A673 (cell line): ENCODE data around the gene ADM2. TPM values are rescaled to one million over a fixed set of nuclear protein-coding genes. Genes with fewer than 3 reads are reported as not detected.

Source experiments
- BruUV-seq: library from RNA; stranded (reverse); fragments of 400-500 nt; replicated peaks from 2 replicates; lab custom pipeline; 2021; lab: Mats Ljungman, UMichigan
- CTCF ChIA-PET: fragments of 300-600 bp; sonication (Branson Sonifier 250); formaldehyde crosslinking; loops from one replicate; lab custom pipeline; 2022; ENCODE audit warnings: antibody characterized with exemption; lab: Charles Lee
- POLR2A ChIA-PET: fragments of 300-600 bp; sonication (Branson Sonifier 250); formaldehyde crosslinking; loops from one replicate; lab custom pipeline; 2022; ENCODE audit warnings: antibody characterized with exemption; ENCODE audit not compliant: low non-redundant PET; lab: Charles Lee
- DNase-seq: peaks from one replicate; pipeline ENCODE4 v3.0.0-alpha.2; 2015; ENCODE audit warnings: low spot score
- H3K27ac ChIP-seq: fragments of 200-600 bp; sonication (generic); 2 replicates; pipeline ENCODE4 v1.5.1; 2016; ENCODE audit warnings: mixed run types, low read depth, mild to moderate bottlenecking, mixed read lengths, antibody characterized with exemption, low read length; ENCODE audit not compliant: poor library complexity, severe bottlenecking
- H3K27me3 ChIP-seq: fragments of 200-600 bp; sonication (generic); replicated peaks from 2 replicates; pipeline ENCODE4 v1.6.1; 2017; ENCODE audit warnings: mixed run types, low read depth, mild to moderate bottlenecking, mixed read lengths, antibody characterized with exemption, low read length; ENCODE audit not compliant: insufficient read depth, poor library complexity
- H3K36me3 ChIP-seq: fragments of 200-600 bp; sonication (generic); 2 replicates; pipeline ENCODE4 v1.6.1; 2016; ENCODE audit warnings: mixed run types, mild to moderate bottlenecking, mixed read lengths, antibody characterized with exemption, low read length; ENCODE audit not compliant: insufficient read depth, poor library complexity, severe bottlenecking
- H3K4me1 ChIP-seq: fragments of 200-600 bp; sonication (generic); 2 replicates; pipeline ENCODE4 v1.6.1; 2017; ENCODE audit warnings: mixed run types, mild to moderate bottlenecking, mixed read lengths, antibody characterized with exemption, low read length; ENCODE audit not compliant: insufficient read depth, poor library complexity, severe bottlenecking
- H3K4me3 ChIP-seq: fragments of 200-600 bp; sonication (generic); 2 replicates; pipeline ENCODE4 v1.5.1; 2016; ENCODE audit warnings: low read depth, mixed run types, mild to moderate bottlenecking, mixed read lengths, low read length; ENCODE audit not compliant: poor library complexity, severe bottlenecking
- H3K9me3 ChIP-seq: fragments of 200-600 bp; sonication (generic); 2 replicates; pipeline ENCODE4 v1.6.1; 2016; ENCODE audit warnings: mixed run types, low read depth, mild to moderate bottlenecking, mixed read lengths, antibody characterized with exemption, low read length; ENCODE audit not compliant: poor library complexity, severe bottlenecking
- CTCF ChIP-seq: fragments of 300-800, 200-600 bp; sonication (generic); conservative IDR thresholded peaks from 2 replicates; pipeline ENCODE4 v1.5.1; 2017; ENCODE audit warnings: low read depth, mild to moderate bottlenecking, antibody characterized with exemption, low read length, moderate library complexity, mixed read lengths
- EZH2 ChIP-seq: fragments of 200-600 bp; sonication (generic); IDR thresholded peaks from 2 replicates; pipeline ENCODE4 v1.6.1; 2017; ENCODE audit warnings: borderline replicate concordance, low read depth, mild to moderate bottlenecking, mixed read lengths, antibody characterized with exemption, low read length; ENCODE audit not compliant: poor library complexity, severe bottlenecking
- intact Hi-C: fragments of 100-400 bp; cut with micrococcal nuclease; formaldehyde crosslinking; loops from one replicate; pipeline ENCODE4 v1.10.0; 2022; ENCODE audit not compliant: unreplicated experiment
- total RNA-seq: library from RNA; stranded (reverse); gene quantifications from 2 replicates; pipeline ENCODE4 v1.2.3, GENCODE V29; 2021

Gene ADM2
- total RNA-seq, 1 experiment from 2014 or later: 5.4 TPM

GRCh38 chr22:50506611-50507420 lies 25.5 kb downstream of the ADM2 start:
- Histone ChIP-seq H3K4me3 (peak overlapping the region; percentile 99), H3K4me1 (peaks cover 18% of the 10 kb centered on the region), H3K36me3 (peaks cover 35% of the 10 kb centered on the region), H3K9me3 (no peaks in the 10 kb centered on the region), H3K27ac (peak overlapping the region; percentile 88), H3K27me3 (no peaks in the 10 kb centered on the region)
- POLR2A ChIA-PET: no interaction called here
- TF ChIP-seq EZH2 (no peak), CTCF (no peak)
- CTCF ChIA-PET: interaction anchor here (1.2 kb wide), 1 partner anchor 114 kb away, joined by 3 read pairs; no protein-coding TSS in a partner anchor
- TSS peak; percentile 44 for BruUV-seq
- no peak for DNase-seq
- intact Hi-C loops: no loop called here

- no peaks in the 10 kb centered on the region for H3K9me3 ChIP-seq
- no peaks in the 10 kb centered on the region for H3K27me3 ChIP-seq
- CTCF ChIA-PET: interaction anchor here (0.7 to 1.2 kb wide), 4 partner anchors 9 to 113 kb away, joined by 3 to 8 read pairs (median 4); partner anchors contain the start of genes SCO2 and SYCE3
- peak within 1 kb of the TSS; percentile 99 for H3K4me3 ChIP-seq
- DNase-seq: no peak
- no TSS peak for BruUV-seq
- peak within 1 kb of the TSS; percentile 95 for H3K27ac ChIP-seq
- TF ChIP-seq CTCF (no peak), EZH2 (no peak)
- intact Hi-C loops: no loop called here
- POLR2A ChIA-PET: interaction anchor here (0.8 kb wide), 1 partner anchor 15 kb away, joined by 4 read pairs; no protein-coding TSS in a partner anchor
- peaks cover 40% of the 10 kb centered on the region for H3K36me3 ChIP-seq
- H3K4me1 ChIP-seq: peaks cover 18% of the 10 kb centered on the region
These were observed 26.2 kb downstream of the ADM2 start, which contains the start of gene LMF2 for GRCh38 chr22:50507421-50507990. Gene LMF2, minus strand, starts transcription at chr22:50507702. Its CDS starts 27 bp downstream, at chr22:50507675.

- BruUV-seq: no TSS peak
- Histone ChIP-seq H3K4me1 (peaks cover 18% of the 10 kb centered on the region), H3K27me3 (no peaks in the 10 kb centered on the region), H3K4me3 (peak within 1 kb of the TSS; percentile 99), H3K9me3 (no peaks in the 10 kb centered on the region), H3K36me3 (peaks cover 36% of the 10 kb centered on the region), H3K27ac (peak within 1 kb of the TSS; percentile 95)
- POLR2A ChIA-PET: interaction anchor here (0.8 kb wide), 1 partner anchor 14 kb away, joined by 4 read pairs; no protein-coding TSS in a partner anchor
- CTCF ChIA-PET: interaction anchor here (0.7 to 2.1 kb wide), 5 partner anchors 10 to 112 kb away, joined by 3 to 12 read pairs (median 4); partner anchors contain the start of genes SCO2 and SYCE3
- intact Hi-C loops: no loop called here
- TF ChIP-seq EZH2 (no peak), CTCF (no peak)
- peak; percentile 97 for DNase-seq
These were observed 26.9 kb downstream of the ADM2 start, which contains the start of gene NCAPH2 for GRCh38 chr22:50507991-50508884. Gene NCAPH2, plus strand, starts transcription at chr22:50508224. Its CDS starts 114 bp downstream, at chr22:50508338.
